CD4-positive, alpha-beta T cell treated with Interferon alpha-2 for 1 hour (primary cell): ENCODE measurements around the gene SST.

ENCODE experiments used
- DNase-seq, 2 donors: peaks; one replicate each; pipeline ENCODE4 v3.0.0-alpha.2; 2020 to 2022

SST gene

DNA sequence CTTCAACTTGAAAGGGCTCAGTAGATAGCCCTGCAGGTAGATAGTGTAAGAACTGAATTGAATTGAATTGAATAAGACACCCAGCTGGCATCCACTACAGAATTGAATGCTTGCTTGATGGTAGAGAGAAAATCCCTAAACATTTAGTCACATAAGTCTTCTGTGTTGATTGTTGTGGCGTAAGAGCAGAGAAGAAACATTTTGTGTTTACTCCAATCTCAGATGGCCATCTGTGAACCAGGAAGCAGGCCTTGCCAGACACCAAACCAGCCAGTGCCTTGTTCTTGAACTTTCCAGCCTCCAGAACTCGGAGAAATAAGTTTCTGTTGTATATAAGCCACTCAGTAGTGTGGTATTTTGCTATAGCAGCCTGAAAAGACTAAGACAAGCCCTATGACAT lies 43.6 kb downstream of the SST start:
- DNase-seq: no peak

DNA sequence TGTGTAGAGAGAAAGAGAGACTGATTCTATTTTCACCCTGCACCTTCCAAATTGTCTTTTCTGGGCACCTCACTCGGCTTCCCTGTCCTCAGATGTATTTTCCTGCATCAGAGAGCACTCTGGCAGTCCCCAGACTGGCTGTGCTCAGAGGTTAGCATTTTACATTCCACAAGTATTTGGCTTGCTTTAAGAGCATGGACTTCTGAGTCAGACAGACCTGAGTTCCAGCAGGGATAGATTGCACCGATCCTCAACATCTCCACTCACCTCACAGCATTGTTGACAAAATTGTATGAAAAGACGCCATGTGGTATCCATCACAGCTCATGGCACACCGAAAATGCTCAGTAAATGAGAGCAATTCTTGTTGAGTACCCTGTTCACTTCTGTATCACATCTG lies 45.6 kb downstream of the SST start:
- DNase-seq: no peak

DNA sequence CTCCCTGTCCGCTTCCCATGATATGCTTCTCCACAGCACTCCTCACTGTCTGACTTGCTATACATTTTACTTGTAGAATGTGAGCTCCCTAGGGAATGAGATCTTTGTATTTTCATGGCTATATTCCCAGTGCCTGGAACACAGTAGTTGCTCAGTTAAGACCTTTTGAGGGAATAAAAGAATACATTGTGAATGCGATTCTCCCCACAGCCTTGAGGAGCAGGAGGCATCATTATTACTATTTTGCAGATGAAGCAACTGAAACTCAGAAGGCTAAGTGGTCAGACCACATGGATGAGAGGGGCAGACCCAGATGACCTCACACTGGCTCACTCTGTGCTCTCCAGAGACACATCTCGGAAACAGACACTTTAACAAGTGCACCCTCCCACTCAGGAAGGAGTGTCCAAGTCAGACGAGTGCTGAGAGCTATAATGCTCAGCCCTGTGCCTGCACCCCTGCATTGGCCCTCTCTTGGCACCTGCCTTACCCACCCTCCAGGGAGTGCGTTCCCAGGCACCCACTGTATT lies 46.8 kb downstream of the SST start:
- no peak for DNase-seq

DNA sequence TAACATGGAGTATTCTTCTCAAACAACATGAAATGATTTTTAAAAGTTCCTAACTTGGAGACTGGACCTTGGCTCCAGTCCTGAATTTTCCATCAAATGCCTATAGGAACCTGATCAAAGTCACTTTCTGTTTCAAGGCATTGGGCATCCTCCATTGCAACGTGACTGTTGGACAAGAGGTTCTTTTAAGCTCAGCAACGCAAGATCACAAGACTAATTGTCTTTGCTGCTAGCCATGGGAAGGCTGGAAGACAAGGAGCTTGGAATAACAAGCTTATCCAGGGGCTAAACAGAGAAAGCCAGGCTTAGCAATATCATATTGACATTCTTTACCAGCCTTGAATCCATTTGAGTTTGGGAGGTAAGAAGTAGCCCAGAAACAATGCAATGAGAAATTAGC lies 48.3 kb downstream of the SST start:
- no peak for DNase-seq

DNA sequence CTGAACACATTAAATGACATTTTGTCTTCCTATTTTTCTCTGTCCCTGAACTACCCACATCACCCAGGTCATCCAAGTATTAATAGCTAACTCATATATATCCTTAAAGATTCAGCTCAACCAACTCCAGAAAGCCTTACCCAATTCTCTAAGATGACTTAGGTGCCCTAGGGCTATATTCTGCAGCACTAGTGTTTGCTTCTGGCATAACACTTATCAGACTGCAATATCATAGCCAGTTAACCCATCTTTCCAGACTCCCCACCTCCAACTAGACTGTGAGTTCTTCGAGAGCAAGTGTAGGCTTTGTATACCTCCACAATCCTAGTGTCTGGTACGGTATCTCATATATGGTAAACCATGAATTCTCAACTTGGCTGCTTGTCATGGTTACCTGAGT lies 50.7 kb downstream of the SST start:
- no peak for DNase-seq
